CD14-positive monocyte (primary cell): ENCODE results near the gene GYG2. TPM values are rescaled to one million over a fixed set of nuclear protein-coding genes. Genes with fewer than 3 reads are reported as not detected.
"Not testable (repeated sequence)": the region's sequence is repeated elsewhere in the genome, so short reads cannot be mapped to it uniquely, and the experiment has no call there.

Experiments
- DNase-seq, 3 donors: peaks; one replicate each; pipeline ENCODE4 v3.0.0-alpha.2; 2011 to 2022
- H2AFZ ChIP-seq: 2 replicates; pipeline ENCODE4 v1.6.0; 2012; ENCODE audit warnings: mild to moderate bottlenecking, low read depth, low read length, inconsistent platforms; ENCODE audit not compliant: insufficient read depth, poor library complexity, severe bottlenecking
- H3K27ac ChIP-seq, 2 donors: 1 replicate in 1 of 2; 2 replicates in 1 of 2; pipeline ENCODE4 v1.5.1; 2012 to 2013; ENCODE audit warnings: low read length in 2 of 2, control low read depth in 1 of 2, inconsistent platforms in 1 of 2, low read depth in 1 of 2, mild to moderate bottlenecking in 1 of 2
- H3K27me3 ChIP-seq, 2 donors: one replicate each; pipeline versions ENCODE4 v1.6.0 to v1.6.1; 2011 to 2013; ENCODE audit warnings: low read length in 2 of 2; ENCODE audit not compliant: control insufficient read depth in 2 of 2, insufficient read depth in 2 of 2
- H3K36me3 ChIP-seq, 2 donors: replicated peaks in 1 of 2; 1 replicate in 1 of 2; 2 replicates in 1 of 2; pipeline versions ENCODE4 v1.5.1 to v1.6.1; 2012 to 2013; ENCODE audit warnings: low read length in 2 of 2, control low read depth in 1 of 2, inconsistent platforms in 1 of 2, mild to moderate bottlenecking in 1 of 2; ENCODE audit not compliant: insufficient read depth in 2 of 2, control insufficient read depth in 1 of 2
- H3K4me1 ChIP-seq, 2 donors: 1 replicate in 1 of 2; 2 replicates in 1 of 2; pipeline versions ENCODE4 v1.5.1 to v1.6.1; 2012 to 2013; ENCODE audit warnings: low read length in 2 of 2, control low read depth in 1 of 2, inconsistent platforms in 1 of 2, mild to moderate bottlenecking in 1 of 2, moderate library complexity in 1 of 2; ENCODE audit not compliant: insufficient read depth in 2 of 2, control insufficient read depth in 1 of 2
- H3K4me2 ChIP-seq: replicated peaks from 2 replicates; pipeline ENCODE3; 2012; ENCODE audit warnings: low read length, moderate library complexity, mild to moderate bottlenecking; ENCODE audit not compliant: poor library complexity, severe bottlenecking; ENCODE audit errors: extremely low read depth
- H3K4me3 ChIP-seq, 3 experiments: fragments of 200-600 bp in 1 of 3; sonication (generic) in 1 of 3; replicated peaks in 1 of 3; 1 replicate in 2 of 3; 2 replicates in 1 of 3; pipeline ENCODE4 v1.5.1; 2011 to 2013; ENCODE audit warnings: low read length in 3 of 3, mild to moderate bottlenecking in 3 of 3, control low read depth in 2 of 3, low read depth in 2 of 3, inconsistent platforms in 1 of 3, moderate library complexity in 1 of 3
- H3K79me2 ChIP-seq: 2 replicates; pipeline ENCODE4 v1.6.0; 2012; ENCODE audit warnings: mild to moderate bottlenecking, control low read depth, inconsistent platforms, low read length, moderate library complexity; ENCODE audit not compliant: insufficient read depth
- H3K9ac ChIP-seq: 2 replicates; pipeline ENCODE4 v1.6.0; 2017; ENCODE audit warnings: low read length, mild to moderate bottlenecking; ENCODE audit not compliant: insufficient read depth, poor library complexity, severe bottlenecking
- H3K9me3 ChIP-seq, 2 donors: replicated peaks in 1 of 2; 1 replicate in 1 of 2; 2 replicates in 1 of 2; pipeline versions ENCODE4 v1.5.1 to v1.6.1; 2012 to 2013; ENCODE audit warnings: low read length in 2 of 2, control low read depth in 1 of 2; ENCODE audit not compliant: control insufficient read depth in 1 of 2, insufficient read depth in 1 of 2
- H4K20me1 ChIP-seq: 2 replicates; pipeline ENCODE4 v1.6.0; 2012; ENCODE audit warnings: mild to moderate bottlenecking, low read length, control low read depth, moderate library complexity; ENCODE audit not compliant: insufficient read depth
- H3K27ac Mint-ChIP-seq, 7 donors: one replicate each; pipeline ENCODE4 v1.8.0; 2020; ENCODE audit warnings: mild to moderate bottlenecking in 7 of 7, mixed read lengths in 7 of 7, moderate library complexity in 6 of 7, inconsistent platforms in 2 of 7
- H3K27me3 Mint-ChIP-seq, 3 donors: one replicate each; pipeline ENCODE4 v1.8.0; 2021 to 2022; ENCODE audit warnings: low read depth in 3 of 3, mild to moderate bottlenecking in 3 of 3, mixed read lengths in 3 of 3, moderate library complexity in 3 of 3, inconsistent platforms in 1 of 3
- H3K36me3 Mint-ChIP-seq, 2 donors: one replicate each; pipeline ENCODE4 v1.8.0; 2020; ENCODE audit warnings: mixed read lengths in 2 of 2, inconsistent platforms in 1 of 2, mild to moderate bottlenecking in 1 of 2
- H3K4me1 Mint-ChIP-seq: one replicate; pipeline ENCODE4 v1.8.0; 2020; ENCODE audit warnings: mild to moderate bottlenecking, mixed read lengths
- H3K4me3 Mint-ChIP-seq, 2 donors: one replicate each; pipeline ENCODE4 v1.8.0; 2020; ENCODE audit warnings: mild to moderate bottlenecking in 2 of 2, mixed read lengths in 2 of 2, moderate library complexity in 1 of 2
- H3K9me3 Mint-ChIP-seq, 7 donors: one replicate each; pipeline ENCODE4 v1.8.0; 2020 to 2022; ENCODE audit warnings: mixed read lengths in 7 of 7, mild to moderate bottlenecking in 6 of 7, moderate library complexity in 6 of 7, inconsistent platforms in 2 of 7
- CTCF ChIP-seq: fragments of 200-600 bp; IDR thresholded peaks from one replicate; pipeline ENCODE4 v1.8.0; 2022; ENCODE audit warnings: antibody characterized with exemption, mild to moderate bottlenecking
- WGBS: methylation state at CpG from one replicate; pipeline ENCODE4 v1.1.5; 2013; ENCODE audit warnings: missing lambda C conversion rate; ENCODE audit not compliant: insufficient coverage; 5-methylcytosine and 5-hydroxymethylcytosine counted together
- intact Hi-C, 2 donors: fragments of 100-400 bp; cut with micrococcal nuclease; formaldehyde crosslinking; loops; one replicate each; pipeline versions ENCODE4 v1.15.0 to v1.15.1; 2023
- polyA plus RNA-seq, 3 donors: library from polyadenylated mRNA; depleted of rRNA in 1 of 3; unstranded in 2 of 3; stranded (reverse) in 1 of 3; fragments of 300-500 nt in 2 of 3; fragments of >200 nt in 1 of 3; fragmentation: Illumina TruSeq in 2 of 3; gene quantifications; 1 replicate in 2 of 3; 2 replicates in 1 of 3; pipeline ENCODE4 v1.2.3, GENCODE V29; 2012 to 2021

GYG2 gene
- polyA plus RNA-seq, 3 donors: not detected

GRCh38 chrX:2793752-2794151 is 35.0 kb upstream of the GYG2 start:
- H3K4me1 ChIP-seq: no peaks in the 10 kb centered on the region
- no peak overlapping the region for H3K4me3 ChIP-seq
- 90% methylated on average over 6 of the region's 7 CpGs for WGBS
- H3K27ac ChIP-seq: no peak overlapping the region
- intact Hi-C loops: no loop called here
- no peak for TF ChIP-seq CTCF
- no peaks in the 10 kb centered on the region for H3K36me3 ChIP-seq
- peaks cover 3% of the 10 kb centered on the region for H3K4me1 Mint-ChIP-seq
- H4K20me1 ChIP-seq: no peaks in the 10 kb centered on the region
- DNase-seq: no peak
- peaks cover 1 to 5% (median 3%) of the 10 kb centered on the region in 3 donors for H3K27me3 Mint-ChIP-seq
- no peak overlapping the region for H3K9ac ChIP-seq
- no peaks in the 10 kb centered on the region for H3K9me3 Mint-ChIP-seq
- no peak overlapping the region for H3K4me2 ChIP-seq
- H3K27me3 ChIP-seq: no peaks in the 10 kb centered on the region
- H2AFZ ChIP-seq: no peak overlapping the region
- H3K27ac Mint-ChIP-seq: peak overlapping the region in 1 of 7 donors; percentile 3
- H3K36me3 Mint-ChIP-seq: no peaks in the 10 kb centered on the region
- no peaks in the 10 kb centered on the region for H3K79me2 ChIP-seq
- H3K4me3 Mint-ChIP-seq: no peak overlapping the region
- no peaks in the 10 kb centered on the region for H3K9me3 ChIP-seq

GRCh38 chrX:2794336-2794735 is 34.4 kb upstream of the GYG2 start:
- Histone ChIP-seq H3K79me2 (no peaks in the 10 kb centered on the region), H3K36me3 (no peaks in the 10 kb centered on the region), H2AFZ (no peak overlapping the region), H3K4me2 (no peak overlapping the region), H3K27me3 (no peaks in the 10 kb centered on the region), H4K20me1 (no peaks in the 10 kb centered on the region), H3K4me3 (no peak overlapping the region), H3K27ac (no peak overlapping the region), H3K9me3 (no peaks in the 10 kb centered on the region), H3K9ac (no peak overlapping the region), H3K4me1 (no peaks in the 10 kb centered on the region)
- peaks cover 1 to 5% (median 3%) of the 10 kb centered on the region in 3 donors for H3K27me3 Mint-ChIP-seq
- 95% methylated on average over 12 of the region's 19 CpGs for WGBS
- H3K4me1 Mint-ChIP-seq: peaks cover 3% of the 10 kb centered on the region
- H3K9me3 Mint-ChIP-seq: no peaks in the 10 kb centered on the region
- no peak overlapping the region for H3K4me3 Mint-ChIP-seq
- H3K36me3 Mint-ChIP-seq: no peaks in the 10 kb centered on the region
- no peak for TF ChIP-seq CTCF
- DNase-seq: no peak
- no peak overlapping the region for H3K27ac Mint-ChIP-seq
- intact Hi-C loops: no loop called here

GRCh38 chrX:2796808-2797207 is 31.9 kb upstream of the GYG2 start:
- H3K79me2 ChIP-seq, H3K4me1 ChIP-seq, H3K27me3 Mint-ChIP-seq, H3K9ac ChIP-seq, H3K27me3 ChIP-seq, H4K20me1 ChIP-seq, intact Hi-C loops, H2AFZ ChIP-seq, H3K27ac ChIP-seq, H3K4me2 ChIP-seq, H3K27ac Mint-ChIP-seq, H3K9me3 ChIP-seq, H3K4me3 ChIP-seq, H3K4me1 Mint-ChIP-seq, H3K36me3 ChIP-seq, H3K9me3 Mint-ChIP-seq, H3K4me3 Mint-ChIP-seq, H3K36me3 Mint-ChIP-seq: not testable (repeated sequence)
- no CpG with 5 or more reads among the region's 15 CpGs for WGBS
- DNase-seq: peak in 1 of 3 donors; percentile 3
